ENCODE data around the gene EIF4G3.
"Not testable (repeated sequence)": the region's sequence is repeated elsewhere in the genome, so short reads cannot be mapped to it uniquely, and the experiment has no call there.

EIF4G3 gene

GRCh38 chr1:21100481-21100921 lies 76.2 kb downstream of the EIF4G3 start:
- no peak for DNase-seq (ENCODE audit: low read depth)

GRCh38 chr1:21099869-21100131 lies 76.9 kb downstream of the EIF4G3 start:
- DNase-seq (ENCODE audit: low read depth) = no peak

- no peak for DNase-seq (ENCODE audit: low read depth)
Measured at GRCh38 chr1:21099034-21099868, 77.4 kb downstream of the EIF4G3 start.

- no peak for DNase-seq (ENCODE audit: low read depth)
Measured at GRCh38 chr1:21098186-21098915, 78.3 kb downstream of the EIF4G3 start.

- no peak for DNase-seq (ENCODE audit: low read depth)
Measured at GRCh38 chr1:21097729-21098128, 79.0 kb downstream of the EIF4G3 start.

GRCh38 chr1:21095976-21096375 lies 80.7 kb downstream of the EIF4G3 start:
- no peak for DNase-seq (ENCODE audit: low read depth)

DNA sequence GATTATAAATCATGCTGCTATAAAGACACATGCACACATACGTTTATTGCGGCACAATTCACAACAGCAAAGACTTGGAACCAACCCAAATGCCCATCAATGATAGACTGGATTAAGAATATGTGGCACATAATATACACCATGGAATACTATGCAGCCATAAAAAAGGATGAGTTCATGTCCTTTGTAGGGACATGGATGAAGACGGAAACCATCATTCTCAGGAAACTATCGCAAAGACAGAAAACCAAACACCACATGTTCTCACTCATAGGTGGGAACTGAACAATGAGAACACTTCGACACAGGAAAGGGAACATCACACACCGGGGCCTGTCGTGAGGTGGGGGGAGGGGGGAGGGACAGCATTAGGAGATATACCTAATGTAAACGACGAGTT lies 82.4 kb downstream of the EIF4G3 start:
- not testable (repeated sequence) for DNase-seq (ENCODE audit: low read depth)

GRCh38 chr1:21093271-21093958 lies 83.3 kb downstream of the EIF4G3 start:
- not testable (repeated sequence) for DNase-seq (ENCODE audit: low read depth)

DNA sequence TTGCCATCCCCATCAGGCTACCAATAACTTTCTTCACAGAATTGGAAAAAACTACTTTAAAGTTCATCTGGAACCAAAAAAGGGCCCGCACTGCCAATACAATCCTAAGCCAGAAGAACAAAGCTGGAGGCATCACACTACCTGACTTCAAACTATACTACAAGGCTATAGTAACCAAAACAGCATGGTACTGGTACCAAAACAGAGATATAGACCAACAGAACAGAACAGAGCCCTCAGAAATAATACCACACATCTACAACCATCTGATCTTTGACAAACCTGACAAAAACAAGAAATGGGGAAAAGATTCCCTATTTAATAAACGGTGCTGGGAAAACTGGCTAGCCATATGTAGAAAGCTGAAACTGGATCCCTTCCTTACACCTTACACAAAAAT lies 84.2 kb downstream of the EIF4G3 start:
- DNase-seq (ENCODE audit: low read depth) = not testable (repeated sequence)

GRCh38 chr1:21091053-21091690 lies 85.5 kb downstream of the EIF4G3 start:
- DNase-seq (ENCODE audit: low read depth) = peak; percentile 42

GRCh38 chr1:21090463-21090862 lies 86.2 kb downstream of the EIF4G3 start:
- DNase-seq (ENCODE audit: low read depth) = no peak

- no peak for DNase-seq (ENCODE audit: low read depth)
Measured at GRCh38 chr1:21089731-21090130, 87.0 kb downstream of the EIF4G3 start.

DNA sequence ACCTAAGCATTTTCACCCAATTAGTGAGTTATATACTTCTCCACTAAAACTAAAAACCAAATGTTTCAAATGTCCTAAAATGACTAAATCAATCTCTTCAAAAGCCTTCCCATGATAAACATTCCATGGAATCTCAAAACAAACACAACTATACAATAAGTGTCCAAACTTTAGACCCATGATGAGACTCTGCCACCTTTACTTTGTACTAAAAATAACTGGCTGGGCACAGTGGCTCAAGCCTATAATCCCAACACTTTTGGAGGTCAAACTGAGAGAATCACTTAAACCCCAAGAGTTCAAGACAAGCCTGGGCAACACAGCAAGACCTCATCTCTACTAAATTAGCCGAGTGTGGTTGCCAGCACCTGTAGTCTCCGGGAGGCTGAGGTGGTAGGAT lies 87.4 kb downstream of the EIF4G3 start:
- DNase-seq (ENCODE audit: low read depth) = no peak

DNA sequence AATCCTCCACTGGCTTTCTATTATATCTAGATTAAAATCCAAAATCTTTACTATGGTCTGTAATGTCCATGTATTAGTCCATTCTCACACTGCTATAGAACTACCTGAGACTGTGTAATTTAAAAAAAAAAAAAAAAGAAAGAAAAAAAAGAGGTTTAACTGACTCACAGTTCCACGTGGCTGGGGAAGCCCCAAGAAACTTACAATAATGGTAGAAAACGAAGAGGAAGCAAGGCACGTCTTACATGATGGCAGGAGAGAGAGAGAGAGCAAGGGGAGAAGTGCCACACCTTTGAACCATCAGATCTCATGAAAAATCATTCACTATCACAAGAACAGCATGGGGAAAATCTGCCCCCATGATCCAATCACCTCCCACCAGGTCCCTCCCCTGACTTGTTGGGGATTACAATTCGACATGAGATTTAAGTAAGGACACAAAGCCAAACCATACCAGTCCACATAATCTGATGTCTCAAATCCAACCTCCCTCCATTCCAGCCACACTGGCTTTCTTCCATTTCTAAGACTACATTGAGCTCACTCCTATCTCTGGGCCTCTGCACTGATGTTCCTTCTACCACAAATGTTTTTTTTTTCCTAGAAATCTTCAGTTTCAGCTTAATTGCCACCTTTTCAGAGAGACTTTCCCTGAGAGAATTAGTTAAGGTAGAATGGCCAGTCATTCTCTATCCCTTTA lies 92.4 kb downstream of the EIF4G3 start:
- DNase-seq (ENCODE audit: low read depth) = no peak

GRCh38 chr1:21082073-21082472 lies 94.6 kb downstream of the EIF4G3 start:
- DNase-seq (ENCODE audit: low read depth) = no peak

DNA sequence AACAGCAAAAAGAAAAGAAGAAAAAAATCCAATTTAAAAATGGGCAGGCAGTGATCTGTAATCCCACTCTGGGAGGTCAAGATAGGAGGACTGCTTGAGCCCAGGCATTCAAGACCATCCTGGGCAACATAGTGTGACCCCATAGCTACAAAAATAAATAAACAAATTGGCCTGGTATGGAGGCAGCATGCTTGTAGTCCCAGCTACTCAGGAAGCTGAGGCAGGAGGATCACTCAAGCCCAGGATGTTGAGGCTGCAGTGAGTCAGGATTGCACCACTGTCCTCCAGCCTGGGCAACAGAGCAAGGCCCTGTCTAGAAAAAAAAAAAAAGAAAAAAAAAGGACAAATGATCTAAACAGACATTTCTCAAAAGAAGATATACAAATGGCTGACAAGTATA lies 99.6 kb downstream of the EIF4G3 start:
- DNase-seq (ENCODE audit: low read depth) = no peak

DNA sequence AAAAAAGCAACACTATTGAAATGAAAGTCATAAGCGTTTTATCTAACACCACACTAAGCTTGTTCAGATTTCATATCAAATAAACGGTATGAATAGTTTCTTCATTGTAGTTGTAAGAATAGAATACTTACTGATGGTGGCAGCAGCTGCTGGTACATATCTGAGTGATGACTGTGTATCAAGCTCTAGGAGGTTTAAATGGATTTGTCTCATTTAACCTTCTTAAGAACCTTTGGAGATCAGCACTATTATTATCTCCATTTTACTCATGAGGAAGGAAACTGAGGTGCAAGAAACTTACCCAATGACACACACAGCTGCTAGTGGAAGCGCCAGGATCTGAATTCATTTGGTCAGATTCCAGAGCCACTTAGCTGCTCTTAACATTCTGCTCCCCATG lies 104.0 kb downstream of the EIF4G3 start:
- DNase-seq (ENCODE audit: low read depth) = no peak

DNA sequence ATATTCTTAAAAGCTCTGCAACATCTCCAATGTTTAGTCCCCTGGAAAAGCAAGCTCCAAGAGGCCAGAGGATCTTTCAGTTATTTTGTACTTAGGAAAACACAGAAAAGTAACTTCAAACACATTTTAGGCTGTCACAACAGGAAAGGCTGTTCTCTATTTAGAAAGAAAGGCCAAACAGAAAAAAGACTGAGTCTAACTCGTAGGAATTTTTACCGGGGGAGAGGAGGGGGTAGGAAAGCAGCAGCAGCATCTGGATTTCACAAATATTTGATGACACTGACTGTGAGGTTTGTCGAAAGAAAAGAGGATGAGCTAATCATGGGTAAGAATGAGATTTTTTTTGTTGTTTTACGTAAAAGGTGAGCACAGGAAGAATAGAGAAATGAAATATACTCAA lies 107.1 kb downstream of the EIF4G3 start:
- peak; percentile 63 for DNase-seq (ENCODE audit: low read depth)

- DNase-seq (ENCODE audit: low read depth) = no peak
Measured at GRCh38 chr1:21068937-21069336, 107.8 kb downstream of the EIF4G3 start.

DNA sequence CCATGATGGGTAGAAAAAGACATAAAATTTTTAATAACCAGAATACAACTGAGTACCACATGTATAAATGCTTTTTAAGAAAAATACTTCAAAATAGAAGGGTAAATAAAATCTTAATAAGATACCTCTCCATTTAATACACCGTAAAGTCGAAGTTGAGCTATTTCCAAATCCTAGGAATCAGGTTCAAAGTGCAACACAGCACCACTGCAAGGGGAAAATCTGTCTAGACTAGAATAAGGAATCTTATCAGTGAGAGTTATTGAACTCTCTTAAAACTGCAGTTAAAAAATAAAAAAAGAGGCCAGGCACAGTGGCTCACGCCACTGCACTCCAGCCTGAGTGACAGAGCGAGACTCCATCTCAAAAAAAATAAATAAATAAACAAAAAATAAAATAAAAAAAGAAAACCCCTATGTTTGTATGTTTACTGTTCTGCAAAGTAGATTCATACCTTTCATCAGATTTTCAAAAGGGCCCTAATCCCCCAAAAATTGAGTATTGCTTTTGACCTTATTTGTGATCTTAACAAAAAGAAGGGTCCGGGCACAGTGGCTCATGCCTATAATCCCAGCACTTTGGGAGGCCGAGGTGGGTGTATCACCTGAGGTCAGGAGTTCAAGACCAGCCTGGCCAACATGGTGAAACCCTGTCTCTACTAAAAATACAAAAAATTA lies 109.0 kb downstream of the EIF4G3 start:
- DNase-seq (ENCODE audit: low read depth) = no peak

- DNase-seq (ENCODE audit: low read depth) = no peak
Measured at GRCh38 chr1:21066356-21067012, 110.2 kb downstream of the EIF4G3 start.

All from GM04503 (cell line).